C4-2B (cell line): ENCODE data around the gene MTMR1.

ENCODE experiments used
- ZFX ChIP-seq: fragments of 450-650 bp; IDR thresholded peaks from 2 replicates; pipeline ENCODE4 v1.6.1; 2017
- TF ChIP-seq, protein P1 (sequence below): fragments of 450-650 bp; conservative IDR thresholded peaks from 2 replicates; pipeline ENCODE4 v1.5.1; 2017; ENCODE audit warnings: mild to moderate bottlenecking

DNA sequence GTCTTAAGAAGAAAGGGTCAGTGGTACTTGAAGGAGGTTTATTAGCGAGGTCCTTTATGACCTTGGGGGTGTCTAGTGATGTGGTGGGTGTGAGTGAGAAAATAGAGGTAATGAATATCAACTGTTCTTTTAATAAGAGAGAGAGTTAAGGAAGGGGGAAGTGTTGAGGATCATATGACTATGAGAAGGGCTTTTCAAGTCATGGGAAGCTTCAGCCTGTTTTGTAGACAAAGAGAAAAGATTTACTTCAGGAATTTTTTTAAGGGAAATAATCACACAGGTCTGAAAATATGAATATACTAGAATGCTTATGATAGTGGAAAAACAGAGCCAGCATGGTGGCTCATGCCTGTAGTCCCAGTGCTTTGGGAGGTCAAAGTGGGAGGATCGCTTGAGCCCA is 41.3 kb upstream of the MTMR1 start:
- TF ChIP-seq, protein P1, sequence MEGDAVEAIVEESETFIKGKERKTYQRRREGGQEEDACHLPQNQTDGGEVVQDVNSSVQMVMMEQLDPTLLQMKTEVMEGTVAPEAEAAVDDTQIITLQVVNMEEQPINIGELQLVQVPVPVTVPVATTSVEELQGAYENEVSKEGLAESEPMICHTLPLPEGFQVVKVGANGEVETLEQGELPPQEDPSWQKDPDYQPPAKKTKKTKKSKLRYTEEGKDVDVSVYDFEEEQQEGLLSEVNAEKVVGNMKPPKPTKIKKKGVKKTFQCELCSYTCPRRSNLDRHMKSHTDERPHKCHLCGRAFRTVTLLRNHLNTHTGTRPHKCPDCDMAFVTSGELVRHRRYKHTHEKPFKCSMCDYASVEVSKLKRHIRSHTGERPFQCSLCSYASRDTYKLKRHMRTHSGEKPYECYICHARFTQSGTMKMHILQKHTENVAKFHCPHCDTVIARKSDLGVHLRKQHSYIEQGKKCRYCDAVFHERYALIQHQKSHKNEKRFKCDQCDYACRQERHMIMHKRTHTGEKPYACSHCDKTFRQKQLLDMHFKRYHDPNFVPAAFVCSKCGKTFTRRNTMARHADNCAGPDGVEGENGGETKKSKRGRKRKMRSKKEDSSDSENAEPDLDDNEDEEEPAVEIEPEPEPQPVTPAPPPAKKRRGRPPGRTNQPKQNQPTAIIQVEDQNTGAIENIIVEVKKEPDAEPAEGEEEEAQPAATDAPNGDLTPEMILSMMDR: no peak
- no peak for TF ChIP-seq ZFX
